Stimulated activated CD8-positive, alpha-beta memory T cell treated with anti-CD3 and anti-CD28 coated beads, Interleukin-2, amount 100 ng/mL, for 48 hours (primary cell): Measurements from ENCODE around the gene C1QTNF5.

Experiments
- DNase-seq, 2 donors: peaks; one replicate each; pipeline ENCODE4 v3.0.0-alpha.2; 2020; ENCODE audit warnings: low read depth in 2 of 2

The C1QTNF5 gene

DNA sequence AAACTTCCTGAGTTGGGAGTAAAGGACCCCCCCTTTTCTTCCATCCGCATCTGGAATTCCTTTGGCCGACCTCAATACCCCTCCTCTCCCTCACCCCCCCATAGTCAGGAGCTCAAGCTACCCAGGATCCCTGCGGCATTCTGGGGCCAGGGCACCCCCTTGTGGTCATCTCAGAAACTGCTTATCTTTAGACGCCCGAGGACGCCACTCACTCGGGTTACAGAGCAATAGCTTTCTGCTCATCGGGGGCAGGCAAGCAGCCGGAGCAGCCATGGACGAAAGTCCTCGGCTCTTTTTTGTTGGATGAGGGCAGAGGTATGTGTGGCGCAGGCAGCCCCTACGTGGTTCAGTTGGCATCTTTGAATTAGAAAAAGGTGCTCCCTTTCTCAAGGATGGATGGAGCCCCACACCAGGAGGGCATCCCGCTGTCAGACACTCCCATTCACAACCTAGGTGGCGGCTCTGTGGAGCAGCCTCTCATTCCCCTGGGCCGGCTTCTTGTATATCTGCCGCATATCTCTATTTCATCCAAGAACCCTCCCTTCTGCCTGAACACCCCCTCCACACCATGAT lies 2.3 kb downstream of the C1QTNF5 start:
- peak in 1 of 2 donors; percentile 61 for DNase-seq

DNA sequence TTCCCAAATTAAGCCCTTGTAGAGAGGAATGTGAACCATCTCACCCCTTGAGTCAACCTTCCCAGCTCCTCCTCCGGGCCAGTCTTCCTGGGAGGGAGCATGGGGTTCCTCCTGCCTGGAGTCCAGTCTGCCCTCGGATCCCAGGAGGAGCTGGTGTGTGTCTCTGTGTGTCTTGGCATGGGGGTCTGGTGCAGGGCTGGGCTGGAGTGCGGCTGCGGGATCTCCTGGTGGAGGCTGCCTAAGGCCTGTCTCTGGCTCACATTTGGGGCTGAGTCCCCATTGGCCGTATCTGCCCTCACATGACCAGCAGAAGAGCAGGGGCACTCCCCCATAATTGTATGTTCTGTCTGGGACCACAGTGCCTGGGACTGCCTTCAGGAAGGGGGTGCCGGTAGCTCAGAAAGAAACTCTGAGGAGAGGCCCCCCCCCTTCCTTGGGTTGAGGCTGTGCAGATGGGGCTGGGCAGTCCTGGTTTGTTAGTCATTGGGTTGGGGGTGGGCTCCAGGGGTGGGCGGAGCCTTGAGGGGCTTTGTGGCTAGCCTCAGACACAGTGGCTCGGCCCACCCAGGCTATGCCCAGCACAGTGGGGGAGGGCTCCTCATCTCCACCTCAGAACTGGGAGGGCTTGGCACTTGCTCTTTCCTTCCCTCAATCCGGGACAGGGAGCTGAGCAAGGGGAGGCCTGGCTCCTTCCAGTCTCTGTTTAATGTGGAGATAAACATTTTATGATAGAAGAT lies 2.9 kb downstream of the C1QTNF5 start:
- no peak for DNase-seq

DNA sequence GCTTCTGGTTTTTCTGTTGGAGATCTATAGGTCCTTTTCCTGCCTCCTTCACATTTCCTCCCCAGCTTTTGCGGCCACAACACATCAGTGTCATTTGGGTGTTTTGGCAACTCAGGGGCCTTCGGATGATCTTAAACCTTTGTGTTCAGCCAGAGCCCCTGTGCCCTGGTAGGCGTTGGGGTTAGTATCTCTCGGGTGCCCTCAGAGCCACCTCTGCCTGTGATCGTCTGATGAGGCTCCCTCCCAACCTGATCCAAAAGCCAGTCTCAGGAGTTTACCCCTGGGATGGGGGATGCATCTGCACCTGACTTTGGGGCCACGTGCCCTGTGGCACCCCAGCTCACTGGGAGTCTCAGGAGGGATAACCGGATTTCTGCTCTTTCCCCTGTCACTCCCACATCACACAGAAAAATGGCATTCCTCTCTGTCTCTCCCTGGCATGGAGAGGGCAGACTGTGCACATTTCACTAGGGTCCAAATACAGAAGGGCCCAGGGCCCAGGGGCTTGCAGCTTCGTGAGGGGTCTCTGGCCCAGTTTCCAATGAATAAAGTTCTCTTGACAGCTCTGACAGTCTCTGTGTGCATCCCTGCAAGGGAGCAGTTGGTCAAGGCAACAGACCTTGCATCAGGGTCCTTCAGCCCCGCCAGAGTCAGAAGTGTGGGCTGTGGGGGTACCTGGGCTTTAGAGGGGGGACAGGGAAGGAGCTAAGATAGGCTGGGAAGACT lies 3.8 kb downstream of the C1QTNF5 start:
- no peak for DNase-seq

DNA sequence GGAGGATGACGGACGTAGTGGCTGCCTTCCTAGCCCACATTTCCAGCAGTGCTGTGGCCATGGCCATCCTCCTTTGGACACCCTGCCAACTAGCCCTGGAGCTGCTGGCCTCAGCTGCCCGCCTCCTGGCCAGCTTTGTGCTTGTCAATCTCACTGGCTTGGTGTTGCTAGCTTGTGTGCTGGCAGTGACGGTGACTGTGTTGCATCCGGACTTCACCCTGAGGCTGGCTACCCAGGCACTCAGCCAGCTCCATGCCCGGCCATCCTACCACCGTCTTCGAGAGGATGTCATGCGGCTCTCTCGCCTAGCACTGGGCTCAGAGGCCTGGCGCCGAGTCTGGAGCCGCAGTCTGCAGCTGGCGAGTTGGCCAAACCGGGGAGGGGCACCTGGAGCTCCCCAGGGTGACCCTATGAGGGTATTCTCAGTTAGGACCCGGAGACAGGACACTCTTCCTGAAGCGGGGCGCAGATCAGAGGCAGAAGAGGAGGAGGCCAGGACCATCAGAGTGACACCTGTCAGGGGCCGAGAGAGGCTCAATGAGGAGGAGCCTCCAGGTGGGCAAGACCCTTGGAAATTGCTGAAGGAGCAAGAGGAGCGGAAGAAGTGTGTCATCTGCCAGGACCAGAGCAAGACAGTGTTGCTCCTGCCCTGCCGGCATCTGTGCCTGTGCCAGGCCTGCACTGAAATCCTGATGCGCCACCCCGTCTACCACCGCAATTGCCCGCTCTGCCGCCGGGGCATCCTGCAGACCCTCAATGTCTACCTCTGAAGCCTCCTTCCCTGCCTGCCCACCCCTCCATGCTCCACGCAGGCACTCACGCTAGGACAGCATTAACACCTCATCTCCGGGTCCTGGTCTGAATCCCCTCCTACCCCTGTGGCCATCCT lies 4.8 kb downstream of the C1QTNF5 start:
- no peak for DNase-seq

DNA sequence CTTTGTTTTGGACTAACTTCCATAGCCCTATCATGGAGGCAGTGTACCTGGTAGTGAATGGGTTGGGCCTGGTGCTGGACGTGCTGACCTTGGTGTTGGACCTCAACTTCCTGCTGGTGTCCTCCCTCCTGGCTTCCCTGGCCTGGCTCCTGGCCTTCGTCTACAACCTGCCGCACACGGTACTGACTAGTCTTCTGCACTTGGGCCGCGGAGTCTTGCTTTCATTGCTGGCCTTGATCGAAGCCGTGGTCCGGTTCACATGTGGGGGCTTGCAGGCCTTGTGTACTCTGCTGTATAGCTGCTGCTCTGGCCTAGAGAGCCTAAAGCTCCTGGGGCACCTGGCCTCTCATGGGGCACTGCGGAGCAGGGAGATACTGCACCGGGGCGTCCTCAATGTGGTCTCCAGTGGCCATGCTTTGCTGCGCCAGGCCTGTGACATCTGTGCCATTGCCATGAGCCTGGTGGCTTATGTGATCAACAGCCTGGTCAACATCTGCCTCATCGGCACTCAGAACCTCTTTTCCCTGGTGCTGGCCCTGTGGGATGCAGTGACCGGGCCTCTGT lies 5.5 kb downstream of the C1QTNF5 start:
- DNase-seq = no peak

DNA sequence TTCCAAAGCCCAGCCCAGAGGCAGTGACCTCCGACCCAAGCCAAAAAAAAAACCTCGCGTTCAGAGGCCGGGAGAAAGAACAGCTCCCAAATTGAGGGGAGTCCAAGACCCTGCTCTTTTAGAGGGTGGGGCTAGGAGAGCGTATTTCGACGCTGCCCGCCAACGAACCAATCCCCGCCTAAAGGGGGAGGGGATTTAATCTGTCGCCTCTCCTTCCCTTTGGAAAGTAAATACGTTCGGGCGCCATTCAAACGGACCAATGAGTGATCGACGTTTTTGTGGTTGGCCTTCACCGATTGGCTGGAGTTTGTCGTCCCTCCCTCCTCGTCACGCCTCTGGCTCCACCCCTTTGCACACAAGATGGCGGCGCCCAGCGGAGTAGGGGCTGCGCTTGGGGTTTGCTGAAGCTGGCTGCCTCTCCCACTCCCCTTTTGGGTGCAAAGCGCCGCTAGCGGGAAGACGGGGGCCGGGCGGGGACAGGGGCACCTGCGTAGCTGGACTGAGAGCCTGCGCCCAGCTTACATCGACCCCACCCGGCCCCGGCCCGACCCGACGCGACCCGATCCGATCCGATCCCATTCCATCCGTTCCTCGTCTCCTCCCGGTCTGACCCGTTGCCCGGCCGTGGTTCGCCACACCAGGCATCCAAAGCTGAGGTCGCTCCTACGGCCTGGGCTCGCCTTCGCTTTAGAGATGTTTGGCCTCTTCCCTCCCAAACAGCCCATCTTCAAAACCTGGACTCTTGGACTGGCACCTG lies 6.3 kb downstream of the C1QTNF5 start, which contains the start of gene RNF26:
TSS of gene RNF26 (plus strand) at position 354 of the 757 bp plus-strand sequence. CDS start 596 bp downstream, outside the sequence.
- DNase-seq = peak; percentile 82 to 88

DNA sequence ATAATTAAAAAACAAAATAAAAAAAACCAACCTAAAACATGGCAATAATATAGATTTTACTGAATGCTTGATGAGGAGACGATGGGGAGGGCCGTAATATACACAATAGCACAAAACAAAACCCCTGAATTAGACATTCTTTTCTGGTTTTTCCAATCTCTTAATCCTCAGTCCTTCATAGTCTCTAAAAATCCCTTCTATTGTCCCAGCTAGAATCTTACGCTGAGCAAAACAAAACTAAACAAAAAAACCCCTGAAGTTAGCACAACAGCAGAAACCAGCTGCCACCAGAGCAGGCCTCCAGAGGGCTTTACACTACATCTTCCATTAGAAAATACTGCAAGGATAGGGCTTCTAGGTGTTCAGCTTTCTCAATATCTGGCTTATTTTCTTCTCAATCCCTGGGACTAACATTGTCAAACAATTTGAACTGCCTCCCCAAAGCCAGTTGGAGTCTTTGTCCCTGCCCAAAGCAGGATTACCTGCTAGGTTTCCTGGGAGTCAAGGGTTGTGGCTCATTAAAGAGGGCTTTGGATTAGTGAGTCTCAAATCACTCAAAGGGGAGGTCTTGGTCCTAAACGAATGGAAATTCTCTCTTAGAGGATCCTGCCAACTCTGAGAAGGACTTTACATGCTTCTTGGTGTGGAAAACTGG lies 8.4 kb downstream of the C1QTNF5 start:
- no peak for DNase-seq

DNA sequence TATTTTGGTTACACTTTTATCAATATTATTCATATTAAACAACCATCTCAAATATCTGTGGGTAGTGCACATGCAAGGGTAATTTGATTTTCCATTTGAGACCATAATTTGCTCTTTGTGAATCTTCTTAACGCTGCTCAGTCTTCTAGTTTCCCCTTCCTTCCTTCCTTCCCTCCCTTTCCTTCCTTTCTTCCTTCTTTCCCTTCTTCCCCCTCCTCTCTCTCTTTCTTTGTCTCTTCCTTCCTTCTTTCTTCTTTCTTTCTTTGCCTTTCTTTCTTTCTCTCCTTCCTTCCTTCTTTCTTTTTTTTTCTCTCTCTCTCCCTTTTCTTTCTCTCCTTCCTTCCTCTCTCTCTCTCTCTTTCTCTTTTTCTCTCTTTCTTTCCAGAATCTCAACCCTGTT lies 10.4 kb downstream of the C1QTNF5 start:
- no peak for DNase-seq

DNA sequence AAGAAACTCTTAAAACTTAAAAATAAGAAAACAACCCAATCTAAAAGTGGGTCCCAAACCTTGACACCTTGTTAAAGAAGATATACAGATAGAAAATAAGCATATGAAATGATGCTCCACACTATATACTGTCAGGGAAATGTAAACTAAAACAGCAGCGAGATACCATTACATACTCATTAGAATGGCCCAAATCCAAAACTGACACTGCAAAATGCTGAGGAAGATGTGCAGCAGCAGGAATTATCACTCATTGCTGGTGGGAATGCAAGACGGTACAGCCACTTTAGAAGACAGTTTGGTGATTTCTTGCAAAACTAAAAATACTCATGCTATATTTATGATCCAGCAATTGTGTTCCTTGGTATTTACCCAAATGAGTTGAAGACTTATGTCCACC lies 11.4 kb downstream of the C1QTNF5 start:
- DNase-seq = no peak

DNA sequence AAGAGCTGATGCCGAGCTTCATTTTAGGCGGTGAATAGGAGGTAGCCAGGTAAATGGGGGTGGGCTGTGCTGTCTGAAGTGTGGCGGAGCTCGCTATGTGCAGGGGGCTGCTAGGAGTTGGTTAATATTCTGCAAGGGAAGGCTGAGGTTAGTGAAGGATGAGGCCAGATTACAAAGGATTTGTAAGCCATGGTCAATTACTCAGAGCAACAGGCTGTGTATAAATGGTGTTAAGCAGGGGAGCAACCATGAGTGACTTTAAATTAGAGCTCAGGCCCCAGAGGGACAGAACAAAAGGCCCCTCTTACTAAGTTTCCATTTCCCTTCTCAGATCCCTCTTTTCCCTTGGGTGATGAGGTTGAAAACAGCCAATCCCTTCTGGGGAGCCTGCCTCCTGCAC lies 16.5 kb downstream of the C1QTNF5 start:
- no peak for DNase-seq

DNA sequence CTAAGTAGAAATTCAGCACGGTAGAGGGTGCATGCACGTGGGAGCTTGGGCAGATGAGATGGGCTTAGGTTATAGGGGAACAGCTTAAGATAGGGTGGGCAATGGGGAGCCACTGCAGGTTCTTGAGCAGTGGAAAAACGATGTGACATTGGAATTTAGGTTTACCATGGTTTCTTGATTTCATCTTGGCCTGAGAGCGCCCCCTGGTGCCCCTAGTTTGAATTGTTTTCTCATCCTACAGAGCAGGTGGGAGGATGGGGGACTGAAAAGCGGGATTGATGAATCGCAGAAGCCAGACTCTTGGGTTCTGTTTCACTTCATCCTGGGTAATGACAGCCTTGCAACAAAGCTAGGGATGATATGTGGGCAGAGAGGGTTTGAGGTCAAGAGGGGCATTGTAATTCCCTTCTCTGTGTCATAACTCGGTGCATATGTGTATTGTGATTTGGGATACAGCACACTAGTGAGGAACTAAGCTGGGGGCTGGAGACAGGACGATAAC lies 17.1 kb downstream of the C1QTNF5 start:
- peak; percentile 65 to 72 for DNase-seq

DNA sequence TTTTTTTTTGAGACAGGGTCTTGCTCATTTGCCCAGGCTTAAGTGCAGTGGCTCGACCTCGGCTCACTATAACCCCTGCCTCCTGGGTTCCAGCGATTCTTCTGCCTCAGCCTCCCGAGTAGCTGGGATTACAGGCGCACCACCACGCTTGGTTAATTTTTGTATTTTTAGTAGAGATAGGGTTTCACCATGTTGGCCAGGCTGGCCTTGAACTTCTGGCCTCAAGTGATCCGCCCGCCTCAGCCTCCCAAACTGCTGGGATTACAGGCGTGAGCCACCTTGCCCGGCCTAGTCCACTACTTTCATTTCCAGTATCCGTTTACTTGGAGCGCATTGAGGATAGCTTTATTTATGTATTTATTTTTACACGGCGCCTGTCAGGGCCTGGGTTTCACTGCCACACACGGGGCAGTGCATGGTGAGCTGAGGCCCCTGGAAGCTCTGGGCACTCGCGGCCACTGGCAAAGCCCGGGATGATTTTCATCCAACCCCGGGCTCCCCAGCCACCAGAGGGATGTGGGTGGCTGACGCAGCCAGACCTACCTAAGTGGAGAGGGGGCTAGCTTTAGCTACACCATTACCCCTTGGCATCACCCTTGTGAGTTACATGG lies 17.7 kb downstream of the C1QTNF5 start:
- DNase-seq = no peak

DNA sequence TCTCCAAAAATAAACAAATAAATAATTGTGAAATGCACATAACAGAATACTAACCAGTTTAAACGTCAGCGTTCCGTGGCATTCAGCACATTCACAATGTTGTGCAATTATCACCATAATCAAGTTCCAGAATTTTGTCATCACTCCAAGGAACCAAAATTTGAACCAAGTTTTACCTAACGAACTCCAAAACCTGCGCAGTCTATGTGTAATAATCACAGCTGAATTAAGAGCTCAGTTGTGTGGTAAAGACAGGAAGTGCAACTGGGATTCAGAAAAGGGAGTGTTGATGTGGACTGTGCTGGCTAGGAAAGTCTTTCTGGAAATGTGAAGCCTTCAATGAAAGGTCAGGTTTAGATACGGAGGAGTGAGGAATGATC lies 18.3 kb downstream of the C1QTNF5 start:
- DNase-seq = no peak

DNA sequence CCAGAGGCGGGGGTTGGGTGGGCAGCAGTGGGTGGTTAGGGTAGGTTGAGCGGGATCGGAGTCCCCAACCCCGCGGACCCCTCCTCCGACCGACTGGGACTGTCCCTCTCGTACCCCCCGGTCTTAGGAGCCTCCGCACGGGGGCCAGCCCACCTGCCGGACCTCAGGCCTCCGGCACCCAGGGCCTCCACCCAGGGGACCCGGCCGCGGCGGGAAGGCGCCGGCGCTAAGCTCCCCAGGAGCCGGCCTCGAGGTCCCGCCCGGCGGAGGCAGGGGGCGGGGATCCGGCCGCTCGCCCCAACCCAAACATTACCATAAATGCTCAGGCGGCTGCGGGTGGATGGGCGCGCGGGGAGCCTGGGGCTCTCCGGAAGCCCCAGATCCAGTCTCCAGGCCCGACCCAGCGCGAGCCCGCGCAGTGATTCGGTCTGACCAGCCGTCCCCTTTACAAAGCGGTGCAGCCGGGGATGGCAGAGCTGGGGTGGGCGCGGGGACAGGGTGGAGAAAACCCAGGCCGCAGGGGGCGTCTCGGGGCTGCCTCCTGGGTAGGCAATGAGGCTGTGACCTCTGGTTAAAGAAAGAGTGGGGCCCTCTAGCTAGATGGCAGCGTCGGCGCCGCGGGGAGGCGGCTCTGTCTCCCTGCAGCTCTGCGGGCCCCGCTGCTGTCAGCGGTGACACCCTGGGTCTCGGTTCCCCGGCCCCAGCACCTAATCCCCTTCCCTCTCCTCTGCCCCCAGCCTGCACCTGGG lies 19.7 kb downstream of the C1QTNF5 start:
- DNase-seq = peak; percentile 40 to 41

DNA sequence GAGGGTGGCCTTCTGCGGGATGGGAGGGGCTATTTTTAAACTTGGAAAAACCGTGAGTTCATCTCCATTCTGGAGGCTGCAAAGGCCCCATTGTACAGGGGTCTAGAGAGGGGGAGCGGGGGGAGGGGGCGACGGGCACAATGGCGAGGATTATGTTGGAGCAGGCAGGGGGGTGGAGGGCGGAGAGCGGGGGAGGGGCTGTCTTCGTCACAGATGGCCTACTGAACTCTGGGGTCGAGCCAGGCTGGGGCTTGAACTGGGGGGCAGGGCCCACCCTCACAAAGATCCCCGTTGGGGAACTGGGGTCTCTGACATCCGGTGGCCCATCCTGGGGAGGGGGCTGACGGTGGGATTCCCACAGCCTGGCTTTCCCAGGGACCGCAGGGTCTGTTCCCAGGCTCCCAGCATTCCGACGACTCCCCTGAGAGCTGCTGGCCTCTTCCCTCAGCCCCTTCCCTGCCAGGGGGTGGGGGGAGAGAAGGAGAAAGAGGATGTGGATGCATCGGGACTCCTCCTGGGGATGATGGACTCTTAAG lies 20.4 kb downstream of the C1QTNF5 start:
- DNase-seq = no peak

DNA sequence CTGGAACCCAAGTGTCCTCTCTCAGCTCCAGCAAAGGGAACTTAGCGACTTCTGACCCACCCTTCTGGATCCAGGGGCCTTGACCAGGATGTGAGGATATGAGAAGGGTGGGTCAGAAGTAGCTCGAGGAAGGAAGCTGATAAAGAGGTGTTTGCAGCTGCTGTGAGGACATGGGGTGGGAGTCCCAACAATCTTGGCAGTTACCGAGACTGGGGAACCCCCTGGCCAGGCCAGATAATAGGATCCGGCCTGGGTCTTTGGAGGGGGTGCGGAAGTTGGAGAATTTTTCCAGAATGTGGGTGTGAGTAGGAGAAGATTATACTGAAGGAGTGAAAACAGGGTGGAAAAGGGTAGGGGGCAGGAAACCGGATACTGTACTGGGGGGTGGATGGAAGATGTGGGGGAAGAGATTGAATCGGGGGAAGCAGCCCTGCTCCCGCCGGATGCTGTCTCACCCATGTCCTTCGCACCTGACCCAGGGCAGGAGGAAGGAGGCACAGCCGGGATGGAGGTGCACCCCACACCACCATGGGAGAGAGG lies 20.9 kb downstream of the C1QTNF5 start:
- DNase-seq = no peak

DNA sequence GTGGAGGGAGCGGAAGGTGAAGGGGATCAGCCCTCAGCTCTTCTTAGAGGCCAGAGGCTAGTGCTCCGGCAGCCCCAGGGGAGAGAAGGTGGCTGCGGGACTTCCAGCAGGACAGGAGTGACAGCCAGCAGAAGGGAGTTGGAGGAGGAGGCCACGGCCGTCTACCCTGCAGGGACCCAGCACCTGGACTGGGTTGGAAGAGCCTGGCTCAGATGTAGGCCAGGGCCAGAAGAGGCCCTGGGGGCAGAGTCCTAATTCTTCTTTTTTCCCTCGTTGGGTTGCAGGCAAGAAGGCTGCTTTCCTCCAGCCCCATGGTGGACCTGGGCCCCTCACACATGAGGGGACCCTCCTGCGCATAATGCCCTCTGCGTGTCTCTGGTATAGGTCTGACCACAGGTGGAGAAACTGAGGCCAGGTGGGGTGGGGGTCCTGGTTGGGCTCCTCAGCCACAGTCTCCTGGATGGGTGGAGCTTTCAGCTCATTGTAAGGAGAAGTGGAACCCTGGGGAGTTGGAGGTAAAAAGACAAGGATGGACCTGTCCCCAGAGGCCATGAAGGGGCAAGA lies 21.5 kb downstream of the C1QTNF5 start:
- no peak for DNase-seq
